Measurements from ENCODE around the gene NDNF.

DNA sequence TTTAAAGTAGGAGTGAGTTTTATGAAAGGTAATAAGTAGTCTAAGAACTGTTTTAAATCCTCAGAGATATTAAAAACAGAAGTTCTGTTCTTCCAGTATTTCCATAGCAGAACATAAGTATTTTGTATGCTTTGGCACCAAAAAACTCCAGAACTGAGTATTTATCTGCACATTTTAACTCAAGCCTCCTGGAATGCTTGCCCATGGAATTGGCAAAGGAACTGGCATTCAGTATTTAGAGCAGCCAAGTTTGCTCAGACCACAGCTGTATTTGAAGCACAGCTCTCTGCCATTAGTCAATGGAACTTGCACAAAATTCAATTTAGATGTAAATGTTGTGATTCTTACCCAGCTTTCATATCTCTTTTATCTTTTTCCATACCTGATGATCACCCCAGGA lies 42.2 kb downstream of the NDNF start:
- TF ChIP-seq CTCF (conservative IDR thresholded peaks at IDR 0.05; ENCODE audit: low read length) (no peak), EZH2phosphoT487 (IDR thresholded peaks at IDR 0.05; ENCODE audit: borderline replicate concordance) (no peak)

Measured in Loucy (cell line).